ENCODE measurements around the gene STAT3.

STAT3 gene

GRCh38 chr17:42365136-42365535 is 23.1 kb downstream of the STAT3 start:
- Histone ChIP-seq H4K20me1 (ENCODE audit: insufficient read depth, low read length) (peaks cover 9% of the 10 kb centered on the region; the same call in 1 of the 2 replicates), H3K27me3 (ENCODE audit: insufficient read depth, low read length, poor library complexity) (no peaks in the 10 kb centered on the region), H3K4me1 (ENCODE audit: insufficient read depth, low read length) (no peaks in the 10 kb centered on the region), H3K9ac (ENCODE audit: low read depth, low read length) (no peak overlapping the region), H3K36me3 (ENCODE audit: insufficient read depth, low read length) (no peaks in the 10 kb centered on the region), H3K9me3 (ENCODE audit: insufficient read depth, low read length, severe bottlenecking) (no peaks in the 10 kb centered on the region), H3K4me2 (ENCODE audit: insufficient read depth, low read length) (no peak overlapping the region), H3K27ac (ENCODE audit: low read length) (no peak overlapping the region), H3K4me3 (ENCODE audit: low read depth in 1 of 2, low read length in 2 of 2) (no peak overlapping the region), H2AFZ (ENCODE audit: low read depth, low read length) (no peak overlapping the region), H3K79me2 (ENCODE audit: insufficient read depth, low read length) (peaks cover 3% of the 10 kb centered on the region)
- TF ChIP-seq EZH2 (IDR thresholded peaks at IDR 0.05; ENCODE audit: borderline replicate concordance, low read depth, low read length, severe bottlenecking) (no peak), CTCF (IDR thresholded peaks at IDR 0.05; ENCODE audit: borderline replicate concordance, extremely low read depth, low read length, poor library complexity, severe bottlenecking) (no peak)
- DNase-seq (no peak), ATAC-seq (ENCODE audit: insufficient read depth, low read depth) (no peak)

GRCh38 chr17:42363767-42364585 is 24.3 kb downstream of the STAT3 start:
- H2AFZ ChIP-seq (ENCODE audit: low read depth, low read length): no peak overlapping the region
- H3K4me3 ChIP-seq (ENCODE audit: low read depth in 1 of 2, low read length in 2 of 2): no peak overlapping the region
- no peaks in the 10 kb centered on the region for H3K27me3 ChIP-seq (ENCODE audit: insufficient read depth, low read length, poor library complexity)
- H3K4me1 ChIP-seq (ENCODE audit: insufficient read depth, low read length): no peaks in the 10 kb centered on the region
- peaks cover 11% of the 10 kb centered on the region; the same call in 1 of the 2 replicates for H4K20me1 ChIP-seq (ENCODE audit: insufficient read depth, low read length)
- H3K79me2 ChIP-seq (ENCODE audit: insufficient read depth, low read length): peaks cover 3% of the 10 kb centered on the region
- no peak for TF ChIP-seq EZH2 (IDR thresholded peaks at IDR 0.05; ENCODE audit: borderline replicate concordance, low read depth, low read length, severe bottlenecking)
- DNase-seq (no peak), ATAC-seq (ENCODE audit: insufficient read depth, low read depth) (no peak)
- no peak overlapping the region for H3K4me2 ChIP-seq (ENCODE audit: insufficient read depth, low read length)
- no peaks in the 10 kb centered on the region for H3K36me3 ChIP-seq (ENCODE audit: insufficient read depth, low read length)
- H3K27ac ChIP-seq (ENCODE audit: low read length): no peak overlapping the region
- H3K9me3 ChIP-seq (ENCODE audit: insufficient read depth, low read length, severe bottlenecking): no peaks in the 10 kb centered on the region
- H3K9ac ChIP-seq (ENCODE audit: low read depth, low read length): no peak overlapping the region

DNA sequence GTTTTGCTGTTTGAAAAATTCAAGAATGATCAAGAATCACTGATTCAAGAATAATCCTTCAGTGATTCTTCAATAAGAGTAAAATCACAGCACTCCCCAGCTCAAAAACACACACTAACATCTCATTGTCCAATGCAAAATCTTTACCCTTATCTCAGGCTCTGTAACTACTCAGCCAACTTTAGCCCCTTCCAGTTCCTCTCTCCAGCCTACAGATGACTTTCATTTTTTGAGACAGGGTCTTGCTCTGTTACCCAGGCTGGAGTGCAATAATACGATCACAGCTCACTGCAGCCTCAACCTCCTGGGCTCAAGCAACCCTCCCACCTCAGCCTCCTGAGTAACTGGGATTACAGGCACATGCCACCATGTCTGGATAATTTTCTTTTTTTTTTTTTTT is 25.0 kb downstream of the STAT3 start:
- Histone ChIP-seq H3K79me2 (ENCODE audit: insufficient read depth, low read length) (peaks cover 3% of the 10 kb centered on the region), H3K27ac (ENCODE audit: low read length) (no peak overlapping the region), H3K36me3 (ENCODE audit: insufficient read depth, low read length) (no peaks in the 10 kb centered on the region), H3K4me2 (ENCODE audit: insufficient read depth, low read length) (no peak overlapping the region), H4K20me1 (ENCODE audit: insufficient read depth, low read length) (peaks cover 11% of the 10 kb centered on the region; the same call in 1 of the 2 replicates), H3K4me1 (ENCODE audit: insufficient read depth, low read length) (no peaks in the 10 kb centered on the region), H2AFZ (ENCODE audit: low read depth, low read length) (no peak overlapping the region), H3K9ac (ENCODE audit: low read depth, low read length) (no peak overlapping the region), H3K27me3 (ENCODE audit: insufficient read depth, low read length, poor library complexity) (no peaks in the 10 kb centered on the region), H3K9me3 (ENCODE audit: insufficient read depth, low read length, severe bottlenecking) (no peaks in the 10 kb centered on the region), H3K4me3 (ENCODE audit: low read depth in 1 of 2, low read length in 2 of 2) (no peak overlapping the region)
- DNase-seq: no peak
- ATAC-seq (ENCODE audit: insufficient read depth, low read depth): no peak
- TF ChIP-seq CTCF (IDR thresholded peaks at IDR 0.05; ENCODE audit: borderline replicate concordance, extremely low read depth, low read length, poor library complexity, severe bottlenecking) (no peak), EZH2 (IDR thresholded peaks at IDR 0.05; ENCODE audit: borderline replicate concordance, low read depth, low read length, severe bottlenecking) (no peak)

GRCh38 chr17:42362245-42362961 is 25.8 kb downstream of the STAT3 start:
- Histone ChIP-seq H3K4me2 (ENCODE audit: insufficient read depth, low read length) (no peak overlapping the region), H3K79me2 (ENCODE audit: insufficient read depth, low read length) (peaks cover 3% of the 10 kb centered on the region), H4K20me1 (ENCODE audit: insufficient read depth, low read length) (peaks cover 11% of the 10 kb centered on the region; the same call in 1 of the 2 replicates), H3K27me3 (ENCODE audit: insufficient read depth, low read length, poor library complexity) (no peaks in the 10 kb centered on the region), H3K4me3 (ENCODE audit: low read depth in 1 of 2, low read length in 2 of 2) (no peak overlapping the region), H2AFZ (ENCODE audit: low read depth, low read length) (no peak overlapping the region), H3K4me1 (ENCODE audit: insufficient read depth, low read length) (no peaks in the 10 kb centered on the region), H3K9me3 (ENCODE audit: insufficient read depth, low read length, severe bottlenecking) (no peaks in the 10 kb centered on the region), H3K36me3 (ENCODE audit: insufficient read depth, low read length) (no peaks in the 10 kb centered on the region), H3K27ac (ENCODE audit: low read length) (no peak overlapping the region), H3K9ac (ENCODE audit: low read depth, low read length) (no peak overlapping the region)
- TF ChIP-seq CTCF (IDR thresholded peaks at IDR 0.05; ENCODE audit: borderline replicate concordance, extremely low read depth, low read length, poor library complexity, severe bottlenecking) (no peak), EZH2 (IDR thresholded peaks at IDR 0.05; ENCODE audit: borderline replicate concordance, low read depth, low read length, severe bottlenecking) (no peak)
- DNase-seq (no peak), ATAC-seq (ENCODE audit: insufficient read depth, low read depth) (no peak)
